Esophagus muscularis mucosa (tissue), 4 donors: ENCODE results near the gene DIRAS1. TPM values are rescaled to one million over a fixed set of nuclear protein-coding genes. Genes with fewer than 3 reads are reported as not detected.
A peak's percentile ranks its signal among the peaks of the same experiment; 100 is the strongest.

ENCODE experiments used
- DNase-seq: peaks from one replicate; pipeline ENCODE4 v3.0.0-alpha.2; 2017; ENCODE audit errors: extremely low spot score
- H3K27ac ChIP-seq, 4 donors: fragments of 200-600 bp; sonication (generic); replicated peaks in 1 of 4; 1 replicate in 3 of 4; 2 replicates in 1 of 4; pipeline ENCODE4 v1.5.1; 2016 to 2019; ENCODE audit warnings: mild to moderate bottlenecking in 1 of 4
- H3K27me3 ChIP-seq, 4 donors: fragments of 200-600 bp; sonication (generic); one replicate each; pipeline versions ENCODE4 v1.5.1 to v1.6.0; 2016 to 2019
- H3K36me3 ChIP-seq, 4 donors: fragments of 200-600 bp; sonication (generic); one replicate each; pipeline ENCODE4 v1.5.1; 2016 to 2019
- H3K4me1 ChIP-seq, 4 donors: fragments of 200-600 bp; sonication (generic); one replicate each; pipeline ENCODE4 v1.5.1; 2016 to 2019
- H3K4me3 ChIP-seq, 4 donors: fragments of 200-600 bp; sonication (generic); 1 replicate in 2 of 4; 2 replicates in 2 of 4; pipeline ENCODE4 v1.5.1; 2016 to 2019; ENCODE audit warnings: mild to moderate bottlenecking in 4 of 4, moderate library complexity in 1 of 4
- H3K9me3 ChIP-seq, 4 donors: fragments of 200-600 bp; sonication (generic); 1 replicate in 3 of 4; 2 replicates in 1 of 4; pipeline ENCODE4 v1.5.1; 2016 to 2019
- EP300 ChIP-seq: sonication (generic); formaldehyde crosslinking; IDR thresholded peaks from one replicate; pipeline ENCODE4 v1.6.1; 2017; ENCODE audit warnings: antibody characterized with exemption
- POLR2A ChIP-seq: fragments of 450-650 bp; IDR thresholded peaks from one replicate; pipeline ENCODE4 v1.6.1; 2017; ENCODE audit warnings: antibody characterized with exemption, moderate library complexity, mild to moderate bottlenecking, low read depth
- POLR2AphosphoS5 ChIP-seq, 2 donors: sonication (generic); formaldehyde crosslinking; IDR thresholded peaks; one replicate each; pipeline ENCODE4 v1.6.1; 2017; ENCODE audit warnings: antibody characterized with exemption in 2 of 2
- WGBS: methylation state at CpG from one replicate; pipeline ENCODE4 v1.1.5; 2018; 5-methylcytosine and 5-hydroxymethylcytosine counted together
- intact Hi-C: fragments of 100-400 bp; cut with DNase I; formaldehyde crosslinking; loops from one replicate; pipeline ENCODE4 v1.15.1; 2023
- total RNA-seq, 4 donors: library from RNA; depleted of rRNA; stranded (reverse); fragments of >200 nt; gene quantifications; one replicate each; pipeline versions ENCODE4 v1.1.0 to v1.2.1, GENCODE V29; 2016
- TF ChIP-seq, protein P1 (sequence below), 3 experiments: fragments of 200-600 bp in 2 of 3; fragments of 450-650 bp in 1 of 3; sonication (generic) in 2 of 3; IDR thresholded peaks; one replicate each; pipeline ENCODE4 v1.5.1; 2017 to 2019; ENCODE audit warnings: antibody characterized with exemption in 3 of 3, mild to moderate bottlenecking in 2 of 3, moderate library complexity in 1 of 3

Gene DIRAS1
- total RNA-seq, 4 donors from 2014 or later = 7.0 to 19.2 (median 14.3) TPM

DNA sequence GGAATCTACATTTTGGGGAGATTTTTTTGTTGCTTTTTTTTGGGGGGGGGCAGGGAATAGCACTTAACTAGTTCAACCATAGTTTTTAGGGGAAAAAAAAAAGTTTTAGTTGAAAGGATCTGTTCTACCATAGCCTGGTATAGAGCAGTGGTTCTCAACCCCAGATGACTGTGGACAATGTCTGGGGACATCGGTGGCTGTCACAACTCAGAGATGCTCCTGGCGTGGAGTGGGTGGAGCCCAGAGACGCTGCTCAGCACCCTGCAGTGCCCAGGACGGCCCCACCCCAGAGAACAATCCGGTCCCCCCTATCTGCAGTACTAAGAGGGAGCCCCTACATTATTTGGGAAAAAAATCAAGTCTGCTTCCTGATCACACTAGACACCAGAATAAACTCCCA is 27.0 kb downstream of the DIRAS1 start:
- 84% methylated on average over 5 of the region's 5 CpGs for WGBS
- peak overlapping the region; percentile 44 to 82 (median 72) for H3K27ac ChIP-seq

DNA sequence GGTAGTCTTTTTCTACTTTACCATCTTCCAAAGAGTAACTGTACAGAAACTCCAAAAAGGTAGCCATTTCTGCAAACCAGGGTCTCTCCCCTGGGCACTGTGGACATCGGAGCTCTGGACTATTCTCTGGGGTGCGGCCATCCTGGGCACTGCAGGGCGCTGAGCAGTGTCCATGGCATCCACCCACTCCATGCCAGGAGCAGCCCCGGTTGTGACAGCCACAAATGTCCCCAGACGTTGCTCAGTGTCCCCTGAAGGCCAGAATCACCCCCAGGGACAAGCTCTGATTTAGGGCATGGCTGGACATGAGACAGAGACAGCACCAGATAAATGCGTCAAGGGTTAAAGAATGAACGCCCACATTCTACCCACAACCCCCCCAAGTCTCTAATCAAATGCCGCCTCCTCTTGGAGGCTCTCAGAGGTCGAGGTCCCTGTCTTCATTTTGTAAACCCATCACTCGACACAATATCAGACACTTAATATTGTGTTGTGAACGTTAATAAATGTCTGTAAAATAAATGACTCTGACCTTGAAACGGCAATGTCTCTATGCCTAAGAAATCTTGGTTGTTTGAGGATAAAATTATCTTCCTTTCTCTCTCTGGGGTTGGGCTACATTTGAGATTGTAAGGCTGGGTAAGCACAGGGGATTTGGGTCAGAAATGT is 27.5 kb downstream of the DIRAS1 start:
- peak overlapping the region; percentile 16 to 82 (median 58) for H3K27ac ChIP-seq
- no peaks in the 10 kb centered on the region for H3K9me3 ChIP-seq
- 31% methylated on average over 12 of the region's 12 CpGs for WGBS
- peaks cover 0 to 3% (median 0%) of the 10 kb centered on the region in 4 donors for H3K36me3 ChIP-seq
- intact Hi-C loops = no loop called here
- H3K27me3 ChIP-seq = no peaks in the 10 kb centered on the region
- H3K4me1 ChIP-seq = peaks cover 26 to 36% (median 28%) of the 10 kb centered on the region in 4 donors
- no peak for DNase-seq
- H3K4me3 ChIP-seq = no peak overlapping the region
- TF ChIP-seq POLR2A (no peak), EP300 (no peak), POLR2AphosphoS5 (IDR thresholded peaks at IDR 0.05) (no peak)
- TF ChIP-seq, protein P1, sequence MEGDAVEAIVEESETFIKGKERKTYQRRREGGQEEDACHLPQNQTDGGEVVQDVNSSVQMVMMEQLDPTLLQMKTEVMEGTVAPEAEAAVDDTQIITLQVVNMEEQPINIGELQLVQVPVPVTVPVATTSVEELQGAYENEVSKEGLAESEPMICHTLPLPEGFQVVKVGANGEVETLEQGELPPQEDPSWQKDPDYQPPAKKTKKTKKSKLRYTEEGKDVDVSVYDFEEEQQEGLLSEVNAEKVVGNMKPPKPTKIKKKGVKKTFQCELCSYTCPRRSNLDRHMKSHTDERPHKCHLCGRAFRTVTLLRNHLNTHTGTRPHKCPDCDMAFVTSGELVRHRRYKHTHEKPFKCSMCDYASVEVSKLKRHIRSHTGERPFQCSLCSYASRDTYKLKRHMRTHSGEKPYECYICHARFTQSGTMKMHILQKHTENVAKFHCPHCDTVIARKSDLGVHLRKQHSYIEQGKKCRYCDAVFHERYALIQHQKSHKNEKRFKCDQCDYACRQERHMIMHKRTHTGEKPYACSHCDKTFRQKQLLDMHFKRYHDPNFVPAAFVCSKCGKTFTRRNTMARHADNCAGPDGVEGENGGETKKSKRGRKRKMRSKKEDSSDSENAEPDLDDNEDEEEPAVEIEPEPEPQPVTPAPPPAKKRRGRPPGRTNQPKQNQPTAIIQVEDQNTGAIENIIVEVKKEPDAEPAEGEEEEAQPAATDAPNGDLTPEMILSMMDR (IDR thresholded peaks at IDR 0.05) = no peak

More for the DNA sequence above, 27.0 kb downstream of the DIRAS1 start:
- DNase-seq = no peak
- peaks cover 0 to 3% (median 0%) of the 10 kb centered on the region in 4 donors for H3K36me3 ChIP-seq
- TF ChIP-seq POLR2AphosphoS5 (IDR thresholded peaks at IDR 0.05) (no peak), EP300 (no peak), POLR2A (no peak)
- TF ChIP-seq, protein P1 (IDR thresholded peaks at IDR 0.05) = no peak
- peaks cover 26 to 36% (median 28%) of the 10 kb centered on the region in 4 donors for H3K4me1 ChIP-seq
- no peaks in the 10 kb centered on the region for H3K9me3 ChIP-seq
- intact Hi-C loops = no loop called here
- H3K4me3 ChIP-seq = no peak overlapping the region
- H3K27me3 ChIP-seq = no peaks in the 10 kb centered on the region

DNA sequence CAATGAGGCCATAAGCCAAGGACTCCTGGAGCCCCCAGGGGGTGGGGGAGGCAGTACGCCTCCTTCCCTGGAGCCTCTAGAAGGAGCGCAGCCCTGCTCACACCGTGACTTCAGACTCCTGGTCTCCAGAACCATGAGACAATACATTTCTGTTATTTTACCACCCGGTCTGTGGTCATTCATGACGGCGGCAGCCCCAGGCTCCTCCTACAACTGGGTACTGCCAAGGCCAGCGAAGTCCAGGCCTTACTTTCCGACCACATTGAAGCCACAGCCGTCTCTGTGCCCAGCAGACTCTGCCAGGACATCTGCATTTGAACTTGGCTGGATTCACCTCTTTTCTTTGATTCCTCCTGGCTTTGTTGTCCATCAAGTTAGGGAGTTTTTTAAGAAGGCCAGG is 29.2 kb downstream of the DIRAS1 start:
- Histone ChIP-seq H3K27ac (no peak overlapping the region), H3K4me3 (no peak overlapping the region), H3K4me1 (peaks cover 26 to 36% (median 28%) of the 10 kb centered on the region in 4 donors), H3K27me3 (no peaks in the 10 kb centered on the region), H3K9me3 (no peaks in the 10 kb centered on the region), H3K36me3 (peaks cover 0 to 3% (median 0%) of the 10 kb centered on the region in 4 donors)
- TF ChIP-seq EP300 (no peak), POLR2AphosphoS5 (IDR thresholded peaks at IDR 0.05) (no peak), POLR2A (no peak)
- TF ChIP-seq, protein P1 (IDR thresholded peaks at IDR 0.05) = no peak
- no peak for DNase-seq
- 83% methylated on average over 7 of the region's 9 CpGs for WGBS
- intact Hi-C loops = no loop called here

DNA sequence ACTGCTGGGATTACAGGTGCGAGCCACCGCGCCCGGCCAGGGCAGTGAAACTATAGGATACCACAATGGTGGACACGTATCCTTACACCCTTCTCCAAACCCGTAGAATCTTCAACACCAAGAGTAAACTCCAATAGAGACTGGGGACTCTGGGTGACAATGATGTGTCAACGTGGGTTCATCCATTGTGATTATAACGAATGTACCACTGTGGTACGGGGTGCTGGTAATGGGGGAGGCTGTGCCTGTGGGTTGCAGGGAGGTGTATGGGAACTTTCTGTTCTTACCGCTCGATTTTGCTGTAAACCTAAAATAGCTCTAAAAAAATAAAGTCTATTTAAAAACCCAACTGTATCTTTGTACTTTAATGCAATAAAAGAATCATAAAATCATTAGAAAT is 30.3 kb downstream of the DIRAS1 start:
- no peaks in the 10 kb centered on the region for H3K27me3 ChIP-seq
- no peak overlapping the region for H3K27ac ChIP-seq
- intact Hi-C loops = no loop called here
- no peak for DNase-seq
- 94% methylated on average over 11 of the region's 11 CpGs for WGBS
- H3K4me3 ChIP-seq = no peak overlapping the region
- peaks cover 0 to 3% (median 0%) of the 10 kb centered on the region in 4 donors for H3K36me3 ChIP-seq
- H3K9me3 ChIP-seq = no peaks in the 10 kb centered on the region
- peaks cover 25 to 28% (median 26%) of the 10 kb centered on the region in 4 donors for H3K4me1 ChIP-seq
- TF ChIP-seq, protein P1 (IDR thresholded peaks at IDR 0.05) = no peak
- TF ChIP-seq POLR2A (no peak), POLR2AphosphoS5 (IDR thresholded peaks at IDR 0.05) (no peak), EP300 (no peak)
